B cell (primary cell): Measurements from ENCODE around the gene UMODL1. TPM values are rescaled to one million over a fixed set of nuclear protein-coding genes. Genes with fewer than 3 reads are reported as not detected.

ENCODE experiments used
- ATAC-seq: fragments of 200-7000 bp; cut with Tn5 transposase; one replicate; pipeline ENCODE4 v1.10.0; 2021; ENCODE audit warnings: low read depth, mild to moderate bottlenecking, moderate number of reproducible peaks, moderate library complexity
- CTCF ChIA-PET: fragments of 350-600 bp; sonication (Branson Sonifier 250); formaldehyde crosslinking; loops from one replicate; lab custom pipeline; 2021; ENCODE audit warnings: antibody characterized with exemption, inconsistent platforms; lab: Charles Lee
- POLR2A ChIA-PET: fragments of 350-600 bp; sonication (Branson Sonifier 250); formaldehyde crosslinking; loops from one replicate; lab custom pipeline; 2021; ENCODE audit warnings: antibody characterized with exemption; lab: Charles Lee
- DNase-seq: peaks from one replicate; pipeline ENCODE4 v3.0.0; 2013
- H2AFZ ChIP-seq: 2 replicates; pipeline ENCODE4 v1.6.1; 2012; ENCODE audit warnings: mild to moderate bottlenecking, low read depth, low read length; ENCODE audit not compliant: insufficient read depth, poor library complexity, severe bottlenecking
- H3K27ac ChIP-seq, 2 donors: 1 replicate in 1 of 2; 2 replicates in 1 of 2; pipeline ENCODE4 v1.5.1; 2012 to 2013; ENCODE audit warnings: low read length in 2 of 2, mild to moderate bottlenecking in 2 of 2, moderate library complexity in 1 of 2
- H3K27me3 ChIP-seq, 4 experiments: fragments of 200-600 bp in 1 of 4; sonication (generic) in 1 of 4; replicated peaks in 1 of 4; 1 replicate in 2 of 4; 2 replicates in 2 of 4; pipeline versions ENCODE4 v1.6.1 to v1.7.0; 2013 to 2016; ENCODE audit warnings: low read length in 3 of 4, mild to moderate bottlenecking in 2 of 4, mixed read lengths in 1 of 4, moderate library complexity in 1 of 4; ENCODE audit not compliant: insufficient read depth in 4 of 4, control insufficient read depth in 3 of 4; ENCODE audit errors: control extremely low read depth in 1 of 4
- H3K36me3 ChIP-seq, 2 experiments: replicated peaks in 1 of 2; 1 replicate in 1 of 2; 2 replicates in 1 of 2; pipeline versions ENCODE4 v1.6.1 to v1.7.1; 2013; ENCODE audit warnings: low read length in 1 of 2; ENCODE audit not compliant: insufficient read depth in 2 of 2, control insufficient read depth in 1 of 2; ENCODE audit errors: control extremely low read depth in 1 of 2, extremely low read depth in 1 of 2
- H3K4me1 ChIP-seq, 2 donors: fragments of 200-600 bp in 1 of 2; sonication (generic) in 1 of 2; 1 replicate in 1 of 2; 2 replicates in 1 of 2; pipeline versions ENCODE4 v1.5.1 to v1.6.1; 2013 to 2017; ENCODE audit warnings: low read length in 2 of 2; ENCODE audit not compliant: control insufficient read depth in 2 of 2, insufficient read depth in 2 of 2
- H3K4me2 ChIP-seq: replicated peaks from 2 replicates; pipeline ENCODE3; 2012; ENCODE audit warnings: mild to moderate bottlenecking, low read depth, low read length; ENCODE audit not compliant: poor library complexity, severe bottlenecking
- H3K4me3 ChIP-seq, 5 experiments: fragments of 200-600 bp in 1 of 5; sonication (generic) in 1 of 5; 1 replicate in 3 of 5; 2 replicates in 2 of 5; pipeline versions ENCODE4 v1.5.1 to v1.7.0; 2011 to 2016; ENCODE audit warnings: low read length in 4 of 5, mild to moderate bottlenecking in 4 of 5, low read depth in 2 of 5, control low read depth in 1 of 5, moderate library complexity in 1 of 5; ENCODE audit not compliant: insufficient read depth in 1 of 5; ENCODE audit errors: control extremely low read depth in 1 of 5, extremely low read depth in 1 of 5
- H3K79me2 ChIP-seq: fragments of 200-600 bp; sonication (generic); one replicate; pipeline ENCODE4 v1.6.0; 2016; ENCODE audit warnings: low read length; ENCODE audit not compliant: control insufficient read depth, insufficient read depth
- H3K9ac ChIP-seq: fragments of 200-600 bp; sonication (generic); 2 replicates; pipeline ENCODE4 v1.6.1; 2017; ENCODE audit warnings: mild to moderate bottlenecking, low read length, moderate library complexity
- H3K9me3 ChIP-seq, 3 donors: one replicate each; pipeline versions ENCODE4 v1.6.1 to v1.7.1; 2013; ENCODE audit warnings: low read length in 2 of 3; ENCODE audit not compliant: control insufficient read depth in 2 of 3, insufficient read depth in 1 of 3; ENCODE audit errors: control extremely low read depth in 1 of 3
- H4K20me1 ChIP-seq: 2 replicates; pipeline ENCODE4 v1.6.0; 2012; ENCODE audit warnings: mild to moderate bottlenecking, low read length; ENCODE audit not compliant: insufficient read depth, control insufficient read depth, poor library complexity, severe bottlenecking
- H3K27ac Mint-ChIP-seq: one replicate; pipeline ENCODE4 v1.8.0; 2021; ENCODE audit warnings: mixed read lengths
- H3K27me3 Mint-ChIP-seq: one replicate; pipeline ENCODE4 v1.8.0; 2021; ENCODE audit warnings: mixed read lengths
- H3K4me1 Mint-ChIP-seq: one replicate; pipeline ENCODE4 v1.8.0; 2021; ENCODE audit warnings: mixed read lengths
- H3K4me3 Mint-ChIP-seq: one replicate; pipeline ENCODE4 v1.8.0; 2021; ENCODE audit warnings: mixed read lengths
- H3K9me3 Mint-ChIP-seq: one replicate; pipeline ENCODE4 v1.8.0; 2022; ENCODE audit warnings: mixed read lengths; ENCODE audit not compliant: insufficient read depth
- EZH2 ChIP-seq: IDR thresholded peaks from 2 replicates; pipeline ENCODE4 v1.6.1; 2012; ENCODE audit warnings: borderline replicate concordance, low read depth, mild to moderate bottlenecking, moderate library complexity, low read length; ENCODE audit not compliant: insufficient read depth, poor library complexity, severe bottlenecking
- WGBS: methylation state at CpG from one replicate; pipeline ENCODE4 v1.1.5; 2013; ENCODE audit warnings: missing lambda C conversion rate; ENCODE audit not compliant: insufficient coverage; 5-methylcytosine and 5-hydroxymethylcytosine counted together
- intact Hi-C: fragments of 100-400 bp; cut with micrococcal nuclease; formaldehyde crosslinking; loops from one replicate; pipeline ENCODE4 v1.10.0; 2022
- polyA plus RNA-seq: library from polyadenylated mRNA; depleted of rRNA; stranded (reverse); fragments of >200 nt; gene quantifications from 2 replicates; pipeline ENCODE4 v1.2.3, GENCODE V29; 2012
- total RNA-seq, 2 donors: library from RNA; stranded (reverse); fragments of 120-200 nt in 1 of 2; gene quantifications; 1 replicate in 1 of 2; 2 replicates in 1 of 2; pipeline versions ENCODE4 v1.2.3 to v1.2.4, GENCODE V29; 2013 to 2022
- TF ChIP-seq, protein P1 (sequence below): fragments of 200-600 bp; IDR thresholded peaks from one replicate; pipeline ENCODE4 v1.8.0; 2022; ENCODE audit warnings: antibody characterized with exemption, mild to moderate bottlenecking

The UMODL1 gene
- total and polyA plus RNA-seq, 2 donors (not counting 1 experiment from before 2014, with no cell fraction given), result 0.10 to 0.49 TPM

DNA sequence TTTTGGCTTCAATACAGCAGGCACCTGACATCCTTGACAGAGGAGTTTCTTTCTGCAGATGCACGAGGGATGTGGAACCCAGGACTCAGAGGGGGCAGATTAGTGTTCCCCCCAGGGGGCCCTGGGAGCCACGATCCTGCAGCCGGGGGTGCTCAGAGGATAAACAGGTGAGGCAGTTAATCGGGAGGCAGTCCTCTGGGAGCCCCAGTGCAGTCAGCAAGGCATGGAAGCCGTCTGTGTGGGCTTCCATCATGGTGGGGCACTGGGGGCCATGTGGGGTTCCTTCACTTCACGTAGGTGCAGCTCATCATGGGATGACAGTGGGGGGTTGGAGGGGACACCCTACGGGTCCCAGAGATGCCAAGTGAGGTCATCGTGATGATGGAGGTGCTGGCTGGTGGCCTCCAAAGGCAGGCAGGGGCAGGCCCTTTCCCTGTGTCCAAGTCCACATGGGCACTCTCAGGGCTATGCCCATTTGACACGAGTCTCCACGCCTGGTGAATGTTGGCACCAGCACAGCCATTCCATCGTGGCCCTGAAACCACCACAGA, 88.5 kb downstream of the UMODL1 start:
- POLR2A ChIA-PET, result no interaction called here
- H3K9ac ChIP-seq, result no peak overlapping the region
- no peak overlapping the region for H3K4me3 ChIP-seq
- H3K4me1 ChIP-seq, result peaks cover 11 to 14% of the 10 kb centered on the region in 2 donors
- Mint-ChIP-seq H3K9me3 (no peaks in the 10 kb centered on the region), H3K27ac (peak overlapping the region; percentile 2), H3K4me3 (no peak overlapping the region), H3K27me3 (peaks cover 30% of the 10 kb centered on the region), H3K4me1 (peaks cover 13% of the 10 kb centered on the region)
- H2AFZ ChIP-seq, result no peak overlapping the region
- TF ChIP-seq EZH2, result no peak
- TF ChIP-seq, protein P1, sequence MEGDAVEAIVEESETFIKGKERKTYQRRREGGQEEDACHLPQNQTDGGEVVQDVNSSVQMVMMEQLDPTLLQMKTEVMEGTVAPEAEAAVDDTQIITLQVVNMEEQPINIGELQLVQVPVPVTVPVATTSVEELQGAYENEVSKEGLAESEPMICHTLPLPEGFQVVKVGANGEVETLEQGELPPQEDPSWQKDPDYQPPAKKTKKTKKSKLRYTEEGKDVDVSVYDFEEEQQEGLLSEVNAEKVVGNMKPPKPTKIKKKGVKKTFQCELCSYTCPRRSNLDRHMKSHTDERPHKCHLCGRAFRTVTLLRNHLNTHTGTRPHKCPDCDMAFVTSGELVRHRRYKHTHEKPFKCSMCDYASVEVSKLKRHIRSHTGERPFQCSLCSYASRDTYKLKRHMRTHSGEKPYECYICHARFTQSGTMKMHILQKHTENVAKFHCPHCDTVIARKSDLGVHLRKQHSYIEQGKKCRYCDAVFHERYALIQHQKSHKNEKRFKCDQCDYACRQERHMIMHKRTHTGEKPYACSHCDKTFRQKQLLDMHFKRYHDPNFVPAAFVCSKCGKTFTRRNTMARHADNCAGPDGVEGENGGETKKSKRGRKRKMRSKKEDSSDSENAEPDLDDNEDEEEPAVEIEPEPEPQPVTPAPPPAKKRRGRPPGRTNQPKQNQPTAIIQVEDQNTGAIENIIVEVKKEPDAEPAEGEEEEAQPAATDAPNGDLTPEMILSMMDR, result no peak
- WGBS, result 53% methylated on average over 11 of the region's 11 CpGs
- H3K27me3 ChIP-seq, result peaks cover 0 to 11% (median 3%) of the 10 kb centered on the region in 4 experiments
- no peak for DNase-seq
- no peak for ATAC-seq
- CTCF ChIA-PET, result no interaction called here
- no peak overlapping the region for H3K27ac ChIP-seq
- H3K36me3 ChIP-seq, result no peaks in the 10 kb centered on the region
- H3K4me2 ChIP-seq, result no peak overlapping the region
- intact Hi-C loops, result loop anchor here (10.0 kb wide), 1 partner anchor 175 kb away; no protein-coding TSS in a partner anchor
- no peaks in the 10 kb centered on the region for H4K20me1 ChIP-seq
- peaks cover 0 to 3% (median 0%) of the 10 kb centered on the region in 3 donors for H3K9me3 ChIP-seq
- no peaks in the 10 kb centered on the region for H3K79me2 ChIP-seq

DNA sequence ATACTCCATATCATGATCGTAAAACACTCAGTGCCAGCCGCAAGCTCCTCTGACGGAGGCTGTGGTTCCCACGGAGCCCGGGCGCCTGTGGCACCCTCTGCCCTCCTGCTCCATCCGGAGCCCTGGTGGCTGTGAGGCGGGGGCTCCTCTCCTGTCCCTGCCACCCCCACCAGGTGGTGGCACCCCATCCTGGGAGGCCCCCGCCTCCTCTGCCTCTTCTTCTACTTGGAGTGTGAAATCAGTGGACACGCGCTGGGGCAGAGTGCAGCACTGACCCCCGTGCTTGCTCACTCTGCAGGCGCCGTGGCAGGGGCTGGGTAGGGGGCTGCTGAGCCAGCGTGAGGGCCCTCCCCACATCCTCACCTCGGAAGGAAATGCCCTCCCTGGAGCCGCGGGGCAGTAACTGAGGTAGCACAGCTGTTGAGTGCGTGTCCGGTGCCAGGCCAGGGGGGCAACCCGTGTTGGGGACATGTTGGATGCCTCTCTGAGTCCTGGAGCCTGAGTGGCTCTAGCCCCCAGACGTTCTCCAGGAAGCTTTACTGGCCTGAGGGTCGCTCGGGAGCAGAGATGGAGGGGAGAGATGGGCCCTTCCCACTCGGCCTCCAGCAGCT, 89.1 kb downstream of the UMODL1 start:
- no peak overlapping the region for H2AFZ ChIP-seq
- no peak overlapping the region for H3K27ac ChIP-seq
- Mint-ChIP-seq H3K27me3 (peaks cover 27% of the 10 kb centered on the region), H3K4me3 (no peak overlapping the region), H3K9me3 (no peaks in the 10 kb centered on the region), H3K4me1 (peaks cover 14% of the 10 kb centered on the region), H3K27ac (no peak overlapping the region)
- no peak overlapping the region for H3K4me3 ChIP-seq
- TF ChIP-seq, protein P1, result no peak
- no peak for TF ChIP-seq EZH2
- H3K27me3 ChIP-seq, result peaks cover 0 to 11% (median 3%) of the 10 kb centered on the region in 4 experiments
- no peak for DNase-seq
- H3K4me1 ChIP-seq, result peaks cover 8 to 15% of the 10 kb centered on the region in 2 donors
- ChIA-PET CTCF (interaction anchor here (1.3 kb wide), 1 partner anchor 99 kb away, joined by 4 read pairs; no protein-coding TSS in a partner anchor), POLR2A (no interaction called here)
- no peaks in the 10 kb centered on the region for H4K20me1 ChIP-seq
- intact Hi-C loops, result loop anchor here (10.0 kb wide), 1 partner anchor 175 kb away; no protein-coding TSS in a partner anchor
- no peaks in the 10 kb centered on the region for H3K36me3 ChIP-seq
- 39% methylated on average over 18 of the region's 25 CpGs for WGBS
- H3K9me3 ChIP-seq, result peaks cover 0 to 3% (median 0%) of the 10 kb centered on the region in 3 donors
- no peaks in the 10 kb centered on the region for H3K79me2 ChIP-seq
- H3K9ac ChIP-seq, result no peak overlapping the region
- no peak for ATAC-seq
- no peak overlapping the region for H3K4me2 ChIP-seq
